ENCODE data around the gene PGA4. TPM values are rescaled to one million over a fixed set of nuclear protein-coding genes. Genes with fewer than 3 reads are reported as not detected.

PGA4 gene
- total RNA-seq, result not detected in 2 replicates

GRCh38 chr11:61222047-61222446, at the start of gene PGA4:
Gene PGA4 (plus strand): TSS chr11:61222347. CDS start chr11:61222401, 54 bp downstream.

GRCh38 chr11:61202950-61203746, 19.0 kb upstream of the PGA4 start, which contains the start of gene PGA3:
Gene PGA3 (plus strand): TSS chr11:61203515. CDS start chr11:61203565, 50 bp downstream.

GRCh38 chr11:61240875-61241274, 18.7 kb downstream of the PGA4 start, which contains the start of gene PGA5:
Gene PGA5 (plus strand): TSS chr11:61241175. CDS start chr11:61241227, 52 bp downstream.

Other genes starting within 250 kb of the PGA4 start
- gene CD5, start 119.9 kb upstream of the PGA4 start, total RNA-seq, result not detected in 2 replicates
- gene VPS37C, start 60.9 kb upstream of the PGA4 start, total RNA-seq, result 8.0 and 8.3 TPM in 2 replicates
- 0.09 TPM in 1 of 2 replicates, not detected in the other for gene PGA3, start 18.8 kb upstream of the PGA4 start, total RNA-seq
- gene PGA5, start 18.8 kb downstream of the PGA4 start, total RNA-seq, result not detected in 2 replicates
- 1.9 and 4.1 TPM in 2 replicates for gene VWCE, start 73.0 kb downstream of the PGA4 start, total RNA-seq
- gene DDB1, start 110.8 kb downstream of the PGA4 start, total RNA-seq, result 274 and 319 TPM in 2 replicates
- gene TKFC, start 110.9 kb downstream of the PGA4 start, total RNA-seq, result 12.3 and 18.7 TPM in 2 replicates
- gene CYB561A3, start 139.5 kb downstream of the PGA4 start, total RNA-seq, result 30.8 and 32.1 TPM in 2 replicates
- 10.0 and 13.3 TPM in 2 replicates for gene TMEM138, start 140.0 kb downstream of the PGA4 start, total RNA-seq
- 6.6 and 9.1 TPM in 2 replicates for gene TMEM216, start 170.2 kb downstream of the PGA4 start, total RNA-seq
- gene CPSF7, start 207.6 kb downstream of the PGA4 start, total RNA-seq, result 10.1 and 13.2 TPM in 2 replicates
- 41.4 and 50.6 TPM in 2 replicates for gene SDHAF2, start 207.8 kb downstream of the PGA4 start, total RNA-seq